Measurements from ENCODE around the gene GRM2. TPM values are rescaled to one million over a fixed set of nuclear protein-coding genes. Genes with fewer than 3 reads are reported as not detected.

Gene GRM2
- total RNA-seq, 1 experiment from 2014 or later, result 1.9 TPM

DNA sequence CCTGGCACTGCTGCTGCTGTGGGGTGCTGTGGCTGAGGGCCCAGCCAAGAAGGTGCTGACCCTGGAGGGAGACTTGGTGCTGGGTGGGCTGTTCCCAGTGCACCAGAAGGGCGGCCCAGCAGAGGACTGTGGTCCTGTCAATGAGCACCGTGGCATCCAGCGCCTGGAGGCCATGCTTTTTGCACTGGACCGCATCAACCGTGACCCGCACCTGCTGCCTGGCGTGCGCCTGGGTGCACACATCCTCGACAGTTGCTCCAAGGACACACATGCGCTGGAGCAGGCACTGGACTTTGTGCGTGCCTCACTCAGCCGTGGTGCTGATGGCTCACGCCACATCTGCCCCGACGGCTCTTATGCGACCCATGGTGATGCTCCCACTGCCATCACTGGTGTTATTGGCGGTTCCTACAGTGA lies 2.1 kb downstream of the GRM2 start:
- no peak overlapping the region for H2BK20ac ChIP-seq (ENCODE audit: low read depth, low read length, poor library complexity, severe bottlenecking)
- no peaks in the 10 kb centered on the region for H3K9me3 ChIP-seq (ENCODE audit: control insufficient read depth, low read depth, low read length)
- H3K36me3 Mint-ChIP-seq (ENCODE audit: insufficient read depth in 1 of 3, low read depth in 3 of 3), result no peaks in the 10 kb centered on the region
- H3K4ac ChIP-seq (ENCODE audit: low read depth, low read length), result no peak overlapping the region
- H3K27ac ChIP-seq (ENCODE audit: insufficient read length, low read depth, low read length), result no peak overlapping the region
- DNase-seq, result peak; percentile 25
- H3K27ac Mint-ChIP-seq, result no peak overlapping the region
- H3K4me1 Mint-ChIP-seq, result peaks cover 11 to 31% of the 10 kb centered on the region in 2 experiments
- H3K79me2 ChIP-seq (ENCODE audit: insufficient read depth, low read length), result no peaks in the 10 kb centered on the region
- no peak overlapping the region for H2BK15ac ChIP-seq (ENCODE audit: low read depth, low read length)
- no peak overlapping the region for H3T11ph ChIP-seq (ENCODE audit: low read length)
- H3K79me1 ChIP-seq (ENCODE audit: insufficient read depth, low read depth, low read length, poor library complexity, severe bottlenecking), result no peaks in the 10 kb centered on the region
- H3K23me2 ChIP-seq (ENCODE audit: insufficient read length, low read depth, low read length, poor library complexity, severe bottlenecking), result peaks cover 7% of the 10 kb centered on the region
- no peak overlapping the region for H4K91ac ChIP-seq (ENCODE audit: insufficient read length, low read depth, low read length)
- H4K5ac ChIP-seq (ENCODE audit: insufficient read length, low read depth, low read length), result no peak overlapping the region
- no peak overlapping the region for H3K14ac ChIP-seq (ENCODE audit: insufficient read depth, low read length)
- no peaks in the 10 kb centered on the region for H3K4me1 ChIP-seq (ENCODE audit: insufficient read depth, low read length)
- H2BK12ac ChIP-seq (ENCODE audit: insufficient read length, low read depth, low read length), result no peak overlapping the region
- H3K4me2 ChIP-seq (ENCODE audit: insufficient read depth, insufficient read length, low read length), result no peak overlapping the region
- H3K18ac ChIP-seq (ENCODE audit: insufficient read length, low read depth, low read length), result no peak overlapping the region
- TF ChIP-seq, protein P1, sequence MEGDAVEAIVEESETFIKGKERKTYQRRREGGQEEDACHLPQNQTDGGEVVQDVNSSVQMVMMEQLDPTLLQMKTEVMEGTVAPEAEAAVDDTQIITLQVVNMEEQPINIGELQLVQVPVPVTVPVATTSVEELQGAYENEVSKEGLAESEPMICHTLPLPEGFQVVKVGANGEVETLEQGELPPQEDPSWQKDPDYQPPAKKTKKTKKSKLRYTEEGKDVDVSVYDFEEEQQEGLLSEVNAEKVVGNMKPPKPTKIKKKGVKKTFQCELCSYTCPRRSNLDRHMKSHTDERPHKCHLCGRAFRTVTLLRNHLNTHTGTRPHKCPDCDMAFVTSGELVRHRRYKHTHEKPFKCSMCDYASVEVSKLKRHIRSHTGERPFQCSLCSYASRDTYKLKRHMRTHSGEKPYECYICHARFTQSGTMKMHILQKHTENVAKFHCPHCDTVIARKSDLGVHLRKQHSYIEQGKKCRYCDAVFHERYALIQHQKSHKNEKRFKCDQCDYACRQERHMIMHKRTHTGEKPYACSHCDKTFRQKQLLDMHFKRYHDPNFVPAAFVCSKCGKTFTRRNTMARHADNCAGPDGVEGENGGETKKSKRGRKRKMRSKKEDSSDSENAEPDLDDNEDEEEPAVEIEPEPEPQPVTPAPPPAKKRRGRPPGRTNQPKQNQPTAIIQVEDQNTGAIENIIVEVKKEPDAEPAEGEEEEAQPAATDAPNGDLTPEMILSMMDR (conservative IDR thresholded peaks at IDR 0.05), result no peak
- H3K23ac ChIP-seq (ENCODE audit: insufficient read length, low read depth, low read length), result no peak overlapping the region
- no peak overlapping the region for H2BK120ac ChIP-seq (ENCODE audit: low read depth, low read length, poor library complexity, severe bottlenecking)
- H3K9ac ChIP-seq (ENCODE audit: extremely low read depth, insufficient read length, low read length), result no peak overlapping the region
- peaks cover 17% of the 10 kb centered on the region; the same call in 1 of the 2 replicates for H3K27me3 ChIP-seq (ENCODE audit: insufficient read depth, low read length)
- H2AK5ac ChIP-seq (ENCODE audit: insufficient read length, low read length), result no peak overlapping the region
- no peak overlapping the region for H4K8ac ChIP-seq (replicated peaks; ENCODE audit: insufficient read length, low read depth, low read length)
- WGBS (ENCODE audit: extremely low coverage, insufficient read length, low lambda C conversion rate), result no CpG with 5 or more reads among the region's 17 CpGs
- no peak overlapping the region for H3K56ac ChIP-seq (ENCODE audit: insufficient read length, low read depth, low read length)
- no peak overlapping the region for H2AFZ ChIP-seq (ENCODE audit: low read length)
- H4K20me1 ChIP-seq (ENCODE audit: control insufficient read depth, insufficient read depth, insufficient read length), result no peaks in the 10 kb centered on the region
- H3K27me3 Mint-ChIP-seq (ENCODE audit: low read depth), result peaks cover 37% of the 10 kb centered on the region
- no peak overlapping the region for H2BK5ac ChIP-seq (ENCODE audit: insufficient read length, low read length)
- no peak overlapping the region for H3K4me3 Mint-ChIP-seq
- H3K9me3 Mint-ChIP-seq, result no peaks in the 10 kb centered on the region; a peak in 1 of 5 replicates
